GM19468 (cell line): ENCODE data around the gene ALG13.
A peak's percentile ranks its signal among the peaks of the same experiment; 100 is the strongest.
"Not testable (repeated sequence)": the region's sequence is repeated elsewhere in the genome, so short reads cannot be mapped to it uniquely, and the experiment has no call there.

Source experiments
- ATAC-seq: cut with Tn5 transposase; IDR thresholded peaks from one replicate; pipeline ENCODE4 v1.9.1; 2021; ENCODE audit warnings: mild to moderate bottlenecking, moderate library complexity, moderate number of reproducible peaks; ENCODE audit not compliant: unreplicated experiment; ENCODE audit errors: extremely low read depth

ALG13 gene

GRCh38 chrX:111680988-111681779, at the start of gene ALG13:
Gene ALG13, plus strand, starts transcription at chrX:111681170. Its CDS starts 49 bp downstream, at chrX:111681219.
- peak; percentile 99 for ATAC-seq

- ATAC-seq: no peak
Observed at GRCh38 chrX:111634823-111635729, 45.9 kb upstream of the ALG13 start.

DNA sequence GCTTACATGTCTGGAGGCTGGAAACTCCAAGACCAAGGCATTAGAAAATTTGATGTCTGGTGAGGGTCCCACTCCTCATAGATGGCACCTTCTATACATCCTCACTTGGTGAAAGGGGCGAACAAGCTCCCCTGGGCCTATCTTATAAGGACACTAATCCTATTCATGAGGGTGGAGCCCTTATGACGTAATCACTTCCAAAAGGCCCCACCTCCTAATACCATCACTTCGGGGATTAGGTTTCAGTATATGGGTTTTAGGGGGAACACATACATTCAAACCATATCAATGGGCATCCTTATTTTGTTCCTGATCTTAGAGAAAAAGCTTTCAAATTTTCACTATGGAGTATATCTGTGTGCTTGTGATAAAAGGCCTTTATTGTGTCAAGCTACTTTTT, 39.0 kb upstream of the ALG13 start:
- ATAC-seq: no peak

DNA sequence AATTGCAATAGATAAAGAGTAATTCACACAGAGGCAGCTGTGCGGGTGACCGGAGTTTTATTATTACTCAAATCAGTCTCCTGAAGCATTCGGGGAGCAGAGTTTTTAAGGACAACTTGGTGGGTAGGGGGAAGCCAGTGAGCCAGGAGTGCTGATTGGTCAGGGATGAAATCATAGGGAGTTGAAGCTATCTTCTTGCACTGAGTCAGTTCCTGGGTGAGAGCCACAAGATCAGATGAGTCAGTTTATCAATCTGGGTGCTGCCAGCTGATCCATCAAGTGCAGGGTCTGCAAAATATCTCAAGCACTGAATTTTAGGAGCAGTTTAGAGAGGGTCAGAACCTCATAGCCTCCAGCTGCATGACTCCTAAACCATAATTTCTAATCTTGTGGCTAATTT, 35.8 kb upstream of the ALG13 start:
- not testable (repeated sequence) for ATAC-seq

DNA sequence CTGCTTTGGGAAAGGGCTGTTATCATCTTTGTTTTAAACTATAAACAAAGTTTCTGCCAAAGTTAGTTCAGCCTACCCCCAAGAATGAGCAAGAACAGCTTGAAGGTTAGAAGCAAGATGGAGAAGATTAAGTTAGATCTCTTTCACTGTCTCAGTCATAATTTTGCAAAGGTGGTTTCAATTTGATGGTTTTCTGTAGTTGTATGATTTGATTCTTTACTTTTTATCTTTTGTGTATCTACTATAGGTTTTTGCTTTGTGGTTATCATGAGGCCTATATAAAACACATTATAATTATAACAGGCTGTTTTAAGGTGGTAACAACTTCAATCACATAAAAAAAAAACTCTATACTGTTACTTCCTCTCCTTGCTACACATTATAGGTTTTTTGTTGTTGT, 35.4 kb upstream of the ALG13 start:
- ATAC-seq: no peak

DNA sequence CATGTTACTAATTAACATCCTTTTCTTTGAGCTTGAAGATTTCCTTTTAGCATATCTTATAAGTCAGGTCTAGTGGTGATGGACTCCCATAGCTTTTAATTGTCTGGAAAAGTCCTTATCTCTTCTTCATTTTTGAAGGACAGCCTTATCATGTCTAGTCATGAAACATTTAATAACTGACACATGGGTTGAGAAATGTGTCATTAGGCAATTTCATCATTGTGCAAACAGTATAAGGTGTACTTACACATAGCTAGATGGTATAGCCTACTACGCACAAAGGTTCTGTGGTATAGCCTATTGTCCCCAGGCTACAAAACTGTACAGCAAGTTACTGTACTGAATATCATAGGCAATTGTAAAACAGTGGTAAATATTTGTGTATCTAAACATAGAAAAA, 34.5 kb upstream of the ALG13 start:
- no peak for ATAC-seq

- ATAC-seq: no peak
Observed at GRCh38 chrX:111648802-111649201, 32.2 kb upstream of the ALG13 start.

DNA sequence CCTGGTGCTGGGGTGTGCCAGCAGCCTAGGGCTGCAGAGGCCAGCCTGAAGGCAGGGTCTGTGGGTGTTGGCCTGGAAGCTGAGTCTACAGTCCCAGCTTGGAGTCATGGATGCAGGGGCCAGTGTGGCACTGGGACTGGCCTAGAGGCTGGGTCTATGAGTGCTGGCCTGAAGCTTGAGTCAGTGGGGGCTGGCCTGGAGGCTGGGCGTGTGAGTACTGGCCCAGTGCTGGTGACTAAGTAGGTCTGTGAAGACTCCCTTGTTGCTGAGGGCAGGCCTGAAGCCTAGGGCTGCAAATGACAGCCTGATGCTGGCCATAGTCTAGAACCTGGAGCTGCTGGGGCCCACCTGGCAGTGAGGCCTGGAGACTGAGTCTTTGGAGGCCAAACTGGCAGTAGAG, 31.3 kb upstream of the ALG13 start:
- no peak for ATAC-seq

GRCh38 chrX:111650845-111651244, 30.1 kb upstream of the ALG13 start:
- ATAC-seq: no peak

- ATAC-seq: no peak
Observed at GRCh38 chrX:111652719-111653118, 28.3 kb upstream of the ALG13 start.

GRCh38 chrX:111661241-111661640, 19.7 kb upstream of the ALG13 start:
- ATAC-seq: no peak

DNA sequence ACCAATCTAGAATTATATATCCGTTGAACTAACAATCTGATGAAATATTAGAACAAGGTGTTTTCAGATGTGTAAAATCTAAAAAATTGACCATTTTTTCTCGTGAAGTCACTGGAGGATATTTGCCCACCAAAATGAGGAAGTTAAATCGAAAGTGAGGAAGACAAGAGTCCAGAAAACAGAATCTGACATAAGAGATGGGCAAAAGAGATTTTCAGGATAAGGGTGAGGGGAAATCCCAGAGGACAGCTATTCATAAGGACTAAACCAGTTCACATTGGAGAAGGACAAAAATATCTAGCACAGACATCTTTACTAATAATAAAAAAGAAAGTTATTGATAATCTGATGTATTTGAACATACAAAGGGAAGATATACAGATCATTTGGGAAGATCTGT, 18.7 kb upstream of the ALG13 start:
- no peak for ATAC-seq

GRCh38 chrX:111671668-111672067, 9.3 kb upstream of the ALG13 start:
- no peak for ATAC-seq

- ATAC-seq: no peak
Observed at GRCh38 chrX:111687305-111687704, 6.3 kb downstream of the ALG13 start.

- ATAC-seq: no peak
Observed at GRCh38 chrX:111695297-111695880, 14.4 kb downstream of the ALG13 start.

GRCh38 chrX:111719426-111720210, 38.6 kb downstream of the ALG13 start:
- ATAC-seq: no peak

GRCh38 chrX:111728096-111728495, 47.1 kb downstream of the ALG13 start:
- ATAC-seq: no peak

GRCh38 chrX:111731351-111731750, 50.4 kb downstream of the ALG13 start:
- ATAC-seq: no peak

DNA sequence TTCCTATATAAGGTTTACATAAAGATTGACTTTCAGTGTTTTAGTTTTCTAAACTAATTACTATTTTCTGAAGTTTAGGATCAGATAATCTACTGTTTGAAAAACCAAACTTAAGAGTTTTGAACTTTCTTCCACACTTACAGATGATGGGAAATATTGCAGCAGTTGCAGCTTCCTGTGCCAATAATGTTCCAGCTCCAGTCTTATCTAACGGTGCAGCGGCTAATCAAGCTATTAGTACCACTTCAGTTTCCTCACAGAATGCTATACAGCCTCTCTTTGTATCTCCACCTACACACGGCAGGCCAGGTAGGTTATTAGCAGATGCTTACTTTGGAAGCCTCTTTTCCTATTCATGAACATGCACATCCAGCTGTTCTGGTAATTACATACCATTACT, 55.6 kb downstream of the ALG13 start:
- no peak for ATAC-seq

- no peak for ATAC-seq
Observed at GRCh38 chrX:111742018-111742417, 61.0 kb downstream of the ALG13 start.
